Nucleus accumbens (tissue), 56 donors: ENCODE data around the gene EVC2.

ENCODE experiments used
- DNase-seq, 56 donors: peaks; one replicate each; lab custom pipeline; 2025; lab: John Stamatoyannopoulos, UW

The EVC2 gene

GRCh38 chr4:5571646-5572045 lies 136.7 kb downstream of the EVC2 start:
- DNase-seq, result no peak

DNA sequence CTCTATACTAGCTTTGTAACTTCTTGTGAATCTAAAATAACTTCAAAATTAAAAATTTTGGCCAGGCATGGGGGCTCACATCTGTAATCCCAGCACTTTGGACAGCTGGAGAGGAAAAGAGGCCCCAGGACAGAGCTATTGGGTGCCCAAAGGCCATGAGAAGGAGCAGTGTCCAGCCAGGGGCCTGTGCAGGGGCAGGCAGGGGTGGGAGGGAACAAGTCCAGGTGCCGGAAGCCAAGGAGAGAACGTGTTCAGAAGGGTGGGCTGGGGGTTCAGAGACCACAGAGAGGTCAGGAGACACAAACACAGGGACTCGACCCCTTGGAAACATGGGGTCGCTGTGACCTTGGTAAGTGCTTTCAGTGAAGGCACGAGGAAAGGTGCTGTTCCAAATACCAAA lies 138.9 kb downstream of the EVC2 start:
- no peak for DNase-seq

DNA sequence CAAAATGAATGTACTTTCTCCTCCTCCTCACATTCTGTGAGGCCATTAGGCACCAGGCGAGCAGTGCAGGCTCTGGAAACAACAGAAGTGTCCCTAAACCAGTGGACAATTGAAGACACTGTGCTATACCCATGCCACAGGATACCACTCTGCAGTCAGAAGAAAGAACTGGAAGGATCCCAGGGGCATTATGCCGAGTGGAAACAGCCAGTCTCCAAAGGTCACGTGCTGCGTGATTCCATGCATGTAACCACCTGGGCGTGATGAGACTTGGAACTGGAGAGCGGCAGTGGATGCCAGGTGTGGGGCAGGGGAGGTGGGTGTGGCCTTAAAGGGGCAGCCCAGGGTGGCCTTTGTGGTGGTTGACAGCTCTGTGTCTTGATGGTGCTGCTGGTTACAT lies 139.4 kb downstream of the EVC2 start:
- DNase-seq, result no peak

DNA sequence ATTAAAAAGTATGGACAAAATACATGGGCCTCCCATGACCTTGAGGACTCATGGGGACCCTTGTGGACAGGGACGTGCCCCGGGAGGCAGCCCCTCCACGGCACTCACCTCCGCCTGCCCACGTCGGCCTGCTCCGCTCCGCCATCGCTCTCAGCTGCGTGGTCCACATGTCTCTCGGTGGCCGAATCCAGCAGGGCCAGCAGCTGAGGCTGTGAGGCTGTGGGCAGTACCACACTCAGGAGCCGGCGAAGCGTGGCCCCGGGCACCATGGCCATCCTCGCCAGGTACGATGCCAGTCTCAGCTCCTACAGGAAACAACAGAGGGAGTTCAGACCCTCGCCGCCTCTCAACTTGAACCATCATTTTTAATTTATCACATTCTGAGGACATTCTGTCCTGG lies 140.0 kb downstream of the EVC2 start:
- no peak for DNase-seq

DNA sequence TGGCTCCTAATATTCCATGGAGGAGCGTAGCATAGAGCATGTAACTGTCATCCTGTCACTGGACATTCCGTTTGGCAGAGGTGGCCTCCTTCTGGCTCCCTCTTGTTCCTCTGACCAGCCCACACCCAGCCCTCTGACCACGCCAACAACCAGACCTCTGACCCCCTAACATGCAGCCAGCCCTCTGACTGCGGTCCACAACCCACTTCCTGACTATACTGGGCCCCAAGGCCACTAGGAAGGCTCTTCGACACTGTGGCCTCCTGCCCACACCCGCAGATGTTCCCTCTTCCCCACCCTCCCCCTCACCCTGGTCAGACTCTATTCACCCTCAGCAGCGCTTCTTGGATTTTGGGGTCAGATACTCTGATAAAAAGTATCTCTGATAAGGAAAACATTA lies 141.4 kb downstream of the EVC2 start:
- DNase-seq, result no peak

DNA sequence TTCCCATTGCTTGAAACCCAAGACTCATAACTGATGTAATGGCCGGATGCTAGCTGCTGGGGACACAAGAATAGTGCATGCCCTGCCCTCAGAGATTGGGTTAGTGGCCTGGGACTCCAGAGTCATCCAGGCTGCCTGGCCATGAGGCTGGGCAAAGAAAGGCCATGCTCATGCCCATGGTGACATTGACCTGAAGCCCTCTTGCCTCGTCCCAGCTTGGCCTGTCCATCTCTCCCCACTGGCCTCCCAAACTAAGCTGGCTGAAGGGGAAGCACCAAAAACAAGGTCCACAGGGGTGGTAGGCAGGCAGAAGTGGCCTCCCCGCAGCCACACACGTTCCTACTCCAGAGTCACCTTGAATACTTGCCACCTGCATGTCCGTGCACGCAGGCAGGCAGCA lies 141.8 kb downstream of the EVC2 start:
- DNase-seq, result no peak

- no peak for DNase-seq
Observed at GRCh38 chr4:5563856-5564255, 144.5 kb downstream of the EVC2 start.

GRCh38 chr4:5562476-5562875 lies 145.9 kb downstream of the EVC2 start:
- no peak for DNase-seq

- DNase-seq, result no peak
Observed at GRCh38 chr4:5561286-5561685, 147.1 kb downstream of the EVC2 start.

- DNase-seq, result no peak
Observed at GRCh38 chr4:5558502-5558901, 149.9 kb downstream of the EVC2 start.

DNA sequence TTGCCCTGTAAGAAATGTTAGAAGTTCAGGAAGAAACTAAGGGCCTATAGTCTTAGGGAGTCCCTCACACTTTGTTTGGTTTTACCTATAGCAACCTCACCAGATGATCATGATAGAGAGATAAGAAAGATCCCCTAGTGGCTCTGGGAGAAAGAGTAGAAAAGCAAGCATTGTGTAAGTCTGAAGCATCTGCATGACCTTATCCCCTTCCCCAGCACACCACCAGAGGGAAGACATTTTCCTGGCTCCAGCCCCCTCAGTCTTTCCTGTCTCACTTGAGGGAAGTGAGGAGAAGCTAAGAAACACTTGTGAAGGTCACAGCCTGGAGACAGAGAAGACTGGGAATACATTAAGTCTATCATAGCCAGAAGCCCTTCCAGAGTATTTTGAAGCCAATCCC lies 154.0 kb downstream of the EVC2 start:
- DNase-seq, result no peak

- DNase-seq, result no peak
Observed at GRCh38 chr4:5553801-5554200, 154.6 kb downstream of the EVC2 start.

GRCh38 chr4:5552451-5552850 lies 155.9 kb downstream of the EVC2 start:
- DNase-seq, result no peak

DNA sequence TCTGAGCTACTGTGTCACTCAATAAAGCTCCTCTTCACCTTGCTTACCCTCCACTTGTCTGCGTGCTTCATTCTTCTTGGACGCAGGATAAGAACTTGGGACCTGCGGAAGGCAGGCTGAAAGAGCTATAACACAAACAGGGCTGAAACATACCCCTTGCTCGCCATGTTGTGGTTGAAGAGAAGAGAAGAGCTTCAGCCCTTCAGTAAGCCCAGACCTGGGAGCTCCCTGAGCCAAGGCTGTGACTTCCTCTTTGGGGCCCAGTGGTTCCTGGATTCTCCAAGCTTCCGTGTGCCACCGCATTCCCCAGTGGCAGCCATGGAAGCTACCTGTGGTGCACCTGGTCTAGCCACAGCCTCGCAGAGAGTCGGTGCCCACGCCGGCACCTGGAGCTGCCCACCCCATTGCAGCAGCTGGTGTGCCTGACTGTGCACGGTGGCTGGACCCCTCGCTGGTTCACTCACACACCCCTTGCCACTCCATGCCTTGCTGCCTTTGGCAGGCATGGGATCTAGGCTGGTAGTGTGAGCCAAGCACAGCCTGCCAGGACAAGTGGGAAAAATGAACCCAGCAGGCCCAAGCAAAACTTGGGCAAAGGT lies 160.6 kb downstream of the EVC2 start:
- DNase-seq, result no peak

GRCh38 chr4:5545271-5545670 lies 163.1 kb downstream of the EVC2 start:
- no peak for DNase-seq

- DNase-seq, result no peak
Observed at GRCh38 chr4:5544762-5545161, 163.6 kb downstream of the EVC2 start.

DNA sequence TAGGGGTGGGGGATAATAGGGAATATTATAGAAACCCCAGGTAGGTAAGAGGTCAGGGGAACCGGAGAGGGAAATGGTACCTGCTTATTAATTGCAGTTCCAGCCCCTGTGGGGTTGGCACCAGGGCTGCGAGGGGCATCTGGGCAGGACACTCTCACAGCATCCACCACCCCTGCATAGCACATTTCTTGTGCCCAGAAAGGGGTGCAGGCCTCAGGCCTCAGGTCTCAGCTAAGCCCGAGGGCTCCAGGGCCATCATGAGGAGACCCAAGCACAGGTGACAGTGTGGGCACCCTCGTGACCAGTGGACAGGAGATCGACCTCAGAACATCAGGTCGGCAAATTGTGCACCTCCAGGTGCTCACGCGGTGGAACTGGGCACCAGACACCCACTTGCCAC lies 164.7 kb downstream of the EVC2 start:
- DNase-seq, result no peak

DNA sequence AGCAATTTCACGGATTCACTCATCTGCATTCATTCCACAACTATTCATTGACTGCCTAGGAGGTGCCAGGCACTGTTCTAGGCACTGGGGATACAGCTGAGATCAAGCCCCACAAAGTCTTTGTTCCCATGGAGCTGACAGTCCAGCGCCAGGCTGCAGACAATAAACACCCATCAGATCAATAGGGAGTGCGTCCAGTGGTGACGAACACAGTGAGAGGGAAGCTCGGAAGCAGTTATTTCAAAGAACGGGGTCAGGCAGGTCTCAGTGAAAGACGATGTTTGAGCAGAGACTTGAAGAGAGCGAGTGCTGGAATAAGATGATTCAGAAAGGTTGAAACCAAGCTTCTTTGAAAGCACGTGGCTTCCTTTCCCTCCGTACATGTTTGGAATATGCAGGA lies 167.2 kb downstream of the EVC2 start:
- no peak for DNase-seq

GRCh38 chr4:5539584-5539983 lies 168.8 kb downstream of the EVC2 start:
- no peak for DNase-seq

DNA sequence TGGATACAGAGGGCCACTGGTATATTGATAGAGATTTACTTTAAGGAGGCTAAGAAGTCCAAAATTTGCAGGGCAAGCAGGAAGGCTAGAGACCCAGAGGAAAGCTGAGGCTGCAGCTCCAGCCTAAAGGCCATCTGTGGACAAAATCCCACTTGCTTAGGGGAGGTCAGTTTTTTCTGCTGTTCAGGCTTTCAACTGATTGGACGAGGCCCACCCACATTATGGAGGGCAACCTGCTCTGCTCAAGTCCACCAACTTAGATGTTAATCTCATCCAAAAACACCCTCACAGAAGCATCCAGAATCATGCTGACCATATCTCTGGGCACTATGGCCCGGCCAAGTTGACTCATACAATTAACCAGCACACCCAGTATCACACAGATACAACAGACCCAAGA lies 176.3 kb downstream of the EVC2 start:
- no peak for DNase-seq

- no peak for DNase-seq
Observed at GRCh38 chr4:5528031-5528436, 180.3 kb downstream of the EVC2 start.

GRCh38 chr4:5527211-5527610 lies 181.1 kb downstream of the EVC2 start:
- DNase-seq, result no peak

GRCh38 chr4:5526080-5526846 lies 182.1 kb downstream of the EVC2 start:
- no peak for DNase-seq
